Activated CD4-positive, alpha-beta T cell treated with anti-CD3 and anti-CD28 coated beads, Interleukin-2, amount 10 ng/mL, durations not matched to agents 24 days and 14 days (primary cell): Measurements from ENCODE around the gene ETNK2. TPM values are rescaled to one million over a fixed set of nuclear protein-coding genes. Genes with fewer than 3 reads are reported as not detected.

Experiments used
- DNase-seq: peaks from one replicate; pipeline ENCODE4 v3.0.0; 2022
- H3K27ac Mint-ChIP-seq: one replicate; pipeline ENCODE4 v1.8.0; 2022; ENCODE audit warnings: mild to moderate bottlenecking, mixed read lengths
- H3K27me3 Mint-ChIP-seq: one replicate; pipeline ENCODE4 v1.8.0; 2022; ENCODE audit warnings: mixed read lengths
- H3K36me3 Mint-ChIP-seq: one replicate; pipeline ENCODE4 v1.8.0; 2022; ENCODE audit warnings: low read depth, mild to moderate bottlenecking, mixed read lengths
- H3K4me1 Mint-ChIP-seq: one replicate; pipeline ENCODE4 v1.8.0; 2021; ENCODE audit warnings: mixed read lengths
- H3K4me3 Mint-ChIP-seq: one replicate; pipeline ENCODE4 v1.8.0; 2022; ENCODE audit warnings: mild to moderate bottlenecking, moderate library complexity, mixed read lengths
- H3K9me3 Mint-ChIP-seq: one replicate; pipeline ENCODE4 v1.8.0; 2021; ENCODE audit warnings: mixed read lengths
- intact Hi-C: fragments of 100-400 bp; cut with micrococcal nuclease; formaldehyde crosslinking; loops from one replicate; pipeline ENCODE4 v1.15.1; 2023
- total RNA-seq: library from RNA; stranded (reverse); gene quantifications from 2 replicates; pipeline ENCODE4 v1.2.3, GENCODE V29; 2022

The ETNK2 gene
- total RNA-seq, 1 donor from 2014 or later, result not detected

DNA sequence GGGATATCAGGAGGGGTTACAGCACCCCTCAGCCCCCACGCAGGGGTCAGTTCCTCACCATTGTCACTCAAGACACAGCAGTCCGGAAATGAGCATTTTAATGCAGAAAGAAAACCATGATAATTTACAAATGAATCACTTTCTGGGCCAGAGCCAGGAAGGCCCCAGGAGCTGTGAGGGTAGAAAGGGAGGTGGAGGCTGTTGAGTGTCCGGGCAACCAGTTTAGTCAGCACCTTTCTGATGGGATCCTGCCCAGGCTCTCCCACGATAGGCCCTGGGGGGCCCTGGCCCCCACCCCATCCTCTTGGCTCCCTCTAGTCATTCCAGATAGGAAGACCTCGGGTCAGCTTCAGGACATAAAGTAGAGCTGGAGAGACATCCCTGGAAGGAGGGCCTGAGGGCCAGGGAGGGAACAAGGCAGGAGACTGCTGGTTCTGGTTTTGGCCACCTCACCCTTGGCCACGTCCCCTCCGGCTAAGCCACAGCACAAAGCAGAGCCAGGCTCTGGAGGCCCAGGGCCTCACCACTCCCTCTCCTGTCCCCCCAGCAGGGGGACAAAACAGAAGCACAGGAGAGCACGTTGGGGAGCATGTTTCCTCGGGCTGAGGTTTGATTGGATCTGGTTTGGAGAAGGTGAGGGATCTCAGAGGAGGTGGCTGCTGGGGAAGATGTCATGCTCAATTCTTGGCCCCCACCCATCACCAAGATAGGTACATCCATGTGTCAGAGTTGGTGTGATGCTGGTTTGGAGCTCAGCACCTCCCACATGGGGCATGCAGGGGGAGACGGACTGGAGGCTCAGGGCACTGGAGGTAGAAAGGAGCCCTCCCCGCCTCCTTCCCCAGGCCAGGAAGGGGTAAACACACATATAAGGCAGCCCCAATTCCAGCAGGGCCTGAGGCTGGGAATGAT, 20.6 kb downstream of the ETNK2 start:
- H3K27ac Mint-ChIP-seq, result no peak overlapping the region

DNA sequence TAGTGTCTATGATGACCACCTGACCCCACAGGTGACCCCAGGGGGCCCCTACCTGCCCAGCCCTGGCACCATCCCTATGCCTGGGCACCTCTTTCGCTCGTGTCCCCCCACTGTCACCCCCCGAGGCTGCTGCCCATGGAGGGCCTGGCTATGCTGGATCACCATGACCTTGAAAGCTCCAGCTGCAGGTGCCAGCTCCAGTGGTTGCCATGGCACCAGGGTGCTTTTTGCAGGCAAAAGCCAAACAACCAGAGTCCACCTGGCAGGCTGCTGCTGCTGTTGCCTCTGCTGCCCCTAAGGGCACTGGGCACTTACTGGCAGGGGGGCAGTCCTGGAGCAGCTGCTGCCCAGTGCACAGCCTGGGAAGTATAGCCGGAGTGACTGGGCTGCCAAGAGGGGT, 21.7 kb downstream of the ETNK2 start:
- peaks cover 9% of the 10 kb centered on the region for H3K4me1 Mint-ChIP-seq
- no peak overlapping the region for H3K27ac Mint-ChIP-seq
- no peak for DNase-seq
- no peaks in the 10 kb centered on the region for H3K36me3 Mint-ChIP-seq
- no peaks in the 10 kb centered on the region for H3K27me3 Mint-ChIP-seq
- H3K4me3 Mint-ChIP-seq, result no peak overlapping the region
- H3K9me3 Mint-ChIP-seq, result no peaks in the 10 kb centered on the region
- intact Hi-C loops, result no loop called here

More for the DNA sequence above, 20.6 kb downstream of the ETNK2 start:
- Mint-ChIP-seq H3K4me1 (peaks cover 9% of the 10 kb centered on the region), H3K36me3 (no peaks in the 10 kb centered on the region), H3K9me3 (no peaks in the 10 kb centered on the region), H3K27me3 (no peaks in the 10 kb centered on the region), H3K4me3 (no peak overlapping the region)
- no peak for DNase-seq
- intact Hi-C loops, result no loop called here

DNA sequence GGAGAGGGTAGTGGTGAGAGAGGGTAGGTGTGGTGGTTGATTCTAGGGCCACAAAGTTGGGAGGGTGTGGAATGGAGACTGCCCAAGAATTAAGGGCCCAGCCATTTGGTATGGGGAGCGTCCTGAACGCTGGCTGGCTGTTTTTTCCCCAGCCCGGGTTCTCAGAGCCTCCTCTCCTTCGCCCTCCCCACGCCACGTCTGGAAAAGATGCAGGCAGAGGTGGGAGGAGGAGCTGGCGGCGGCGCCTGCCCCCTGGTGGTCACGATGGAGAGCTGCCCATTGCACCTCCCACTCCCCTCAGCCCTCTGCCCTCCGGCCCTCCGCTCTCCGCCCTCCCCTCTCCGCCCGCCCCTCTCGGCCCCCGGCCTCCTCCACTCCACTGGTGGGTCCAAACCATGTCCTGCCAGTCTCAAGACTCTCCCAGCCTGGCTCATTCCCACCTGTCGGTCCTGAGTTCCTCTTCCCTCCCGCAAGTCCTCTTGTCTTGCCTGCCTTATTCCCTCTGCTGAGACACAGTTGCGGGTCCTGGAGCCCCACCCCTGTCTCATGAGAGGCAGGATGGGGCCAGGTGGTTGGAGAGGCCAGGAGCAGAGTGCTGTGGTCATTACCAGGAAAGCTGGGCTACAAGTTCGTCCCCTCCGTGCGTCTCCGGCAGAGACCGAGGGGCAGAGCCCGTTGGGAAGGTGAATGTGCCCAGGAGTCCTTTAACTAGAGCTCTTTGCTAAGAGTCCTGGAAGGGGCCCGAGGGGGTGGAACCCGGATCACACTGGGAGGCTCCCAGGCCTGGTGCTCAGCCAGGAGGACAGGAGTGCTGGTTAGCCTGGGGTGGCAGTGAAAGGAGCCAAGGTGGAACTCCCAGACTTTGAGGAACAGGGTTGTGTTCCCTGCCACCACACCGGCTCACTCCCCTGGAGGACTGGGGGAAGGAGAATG, 22.6 kb downstream of the ETNK2 start:
- intact Hi-C loops, result loop anchor here (1.0 kb wide), 1 partner anchor 268 kb away; the partner anchor contains the start of gene SNRPE
- no peaks in the 10 kb centered on the region for H3K9me3 Mint-ChIP-seq
- no peak overlapping the region for H3K27ac Mint-ChIP-seq
- DNase-seq, result peak; percentile 86
- peak overlapping the region; percentile 53 for H3K4me3 Mint-ChIP-seq
- H3K36me3 Mint-ChIP-seq, result no peaks in the 10 kb centered on the region
- H3K4me1 Mint-ChIP-seq, result peaks cover 9% of the 10 kb centered on the region
- H3K27me3 Mint-ChIP-seq, result no peaks in the 10 kb centered on the region

GRCh38 chr1:204128464-204128963, 23.3 kb downstream of the ETNK2 start:
- peaks cover 9% of the 10 kb centered on the region for H3K4me1 Mint-ChIP-seq
- H3K27ac Mint-ChIP-seq, result no peak overlapping the region
- no peak for DNase-seq
- H3K4me3 Mint-ChIP-seq, result peak overlapping the region; percentile 11
- intact Hi-C loops, result no loop called here
- H3K36me3 Mint-ChIP-seq, result no peaks in the 10 kb centered on the region
- H3K9me3 Mint-ChIP-seq, result no peaks in the 10 kb centered on the region
- H3K27me3 Mint-ChIP-seq, result no peaks in the 10 kb centered on the region

DNA sequence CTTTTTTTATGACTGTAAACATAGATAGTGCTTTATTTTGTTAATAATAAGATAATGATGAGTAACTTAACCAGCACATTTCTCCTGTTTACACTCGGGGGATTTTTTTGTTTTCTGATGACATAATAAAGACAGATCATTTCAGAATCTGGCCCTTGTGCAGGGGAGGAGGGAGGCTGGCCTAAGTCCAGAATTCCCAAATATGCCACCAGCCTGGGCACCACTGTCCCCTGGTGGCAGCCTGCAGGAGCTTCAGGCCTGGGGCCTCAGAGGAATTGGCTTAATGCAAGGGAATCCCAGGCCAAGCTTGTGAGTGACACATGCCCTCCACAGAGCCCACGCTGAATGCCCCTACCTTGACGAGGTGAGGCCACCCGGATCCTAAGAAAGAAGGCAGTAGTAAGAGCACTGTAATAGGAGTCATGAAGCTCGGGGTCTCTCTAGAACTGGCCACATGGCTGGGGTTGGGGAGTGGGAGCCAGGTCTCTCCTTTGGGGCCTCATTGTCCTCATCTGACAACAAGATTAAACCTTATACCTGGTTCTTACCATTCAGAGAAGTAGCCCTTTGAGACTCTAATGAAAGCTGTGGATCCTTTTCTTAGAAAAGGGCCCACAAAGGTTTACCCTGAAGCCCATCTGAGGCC, 24.1 kb downstream of the ETNK2 start:
- no peak for DNase-seq
- H3K9me3 Mint-ChIP-seq, result no peaks in the 10 kb centered on the region
- H3K27ac Mint-ChIP-seq, result no peak overlapping the region
- intact Hi-C loops, result no loop called here
- no peak overlapping the region for H3K4me3 Mint-ChIP-seq
- peaks cover 9% of the 10 kb centered on the region for H3K4me1 Mint-ChIP-seq
- H3K27me3 Mint-ChIP-seq, result no peaks in the 10 kb centered on the region
- H3K36me3 Mint-ChIP-seq, result no peaks in the 10 kb centered on the region

GRCh38 chr1:204126956-204127355, 24.9 kb downstream of the ETNK2 start:
- Mint-ChIP-seq H3K27me3 (no peaks in the 10 kb centered on the region), H3K4me3 (no peak overlapping the region), H3K9me3 (no peaks in the 10 kb centered on the region), H3K36me3 (no peaks in the 10 kb centered on the region), H3K27ac (no peak overlapping the region), H3K4me1 (peaks cover 9% of the 10 kb centered on the region)
- intact Hi-C loops, result no loop called here
- no peak for DNase-seq

DNA sequence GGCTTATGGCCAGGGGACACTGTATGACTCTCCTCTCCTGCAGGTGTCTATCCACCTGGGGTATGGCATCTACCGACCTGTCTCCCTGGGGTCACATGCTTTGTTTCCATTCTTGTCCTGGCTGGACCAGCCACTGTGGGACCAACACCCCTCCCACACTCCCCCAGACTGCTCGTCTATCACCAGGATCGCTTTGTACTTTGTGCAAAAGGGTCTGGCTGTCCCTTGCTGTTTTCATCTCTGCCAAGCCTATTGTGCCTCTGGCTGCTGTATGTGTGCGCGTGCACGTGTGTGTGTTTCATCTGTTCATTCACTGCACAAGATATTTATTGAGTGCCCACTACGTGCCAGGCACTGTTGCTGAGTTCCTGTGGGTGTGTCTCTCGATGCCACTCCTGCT, 25.5 kb downstream of the ETNK2 start:
- Mint-ChIP-seq H3K27ac (no peak overlapping the region), H3K4me1 (peaks cover 9% of the 10 kb centered on the region), H3K9me3 (no peaks in the 10 kb centered on the region), H3K36me3 (no peaks in the 10 kb centered on the region), H3K27me3 (no peaks in the 10 kb centered on the region), H3K4me3 (no peak overlapping the region)
- no peak for DNase-seq
- intact Hi-C loops, result no loop called here

GRCh38 chr1:204125759-204126351, 26.0 kb downstream of the ETNK2 start:
- Mint-ChIP-seq H3K9me3 (no peaks in the 10 kb centered on the region), H3K4me3 (no peak overlapping the region), H3K4me1 (peaks cover 9% of the 10 kb centered on the region), H3K27me3 (no peaks in the 10 kb centered on the region), H3K27ac (no peak overlapping the region), H3K36me3 (no peaks in the 10 kb centered on the region)
- no peak for DNase-seq
- intact Hi-C loops, result no loop called here

DNA sequence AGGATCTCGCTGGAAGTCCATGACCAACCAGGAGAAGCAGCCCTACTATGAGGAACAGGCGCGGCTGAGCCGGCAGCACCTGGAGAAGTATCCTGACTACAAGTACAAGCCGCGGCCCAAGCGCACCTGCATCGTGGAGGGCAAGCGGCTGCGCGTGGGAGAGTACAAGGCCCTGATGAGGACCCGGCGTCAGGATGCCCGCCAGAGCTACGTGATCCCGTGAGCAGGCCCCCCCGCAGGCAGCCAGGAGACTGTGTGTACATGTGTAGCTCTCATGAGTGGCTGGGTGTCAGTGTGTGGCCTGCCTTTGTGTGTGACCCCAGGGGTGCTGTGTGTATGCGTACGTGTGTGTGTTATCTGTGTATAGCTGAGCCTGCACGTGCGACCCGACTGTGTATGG, 27.2 kb downstream of the ETNK2 start:
- Mint-ChIP-seq H3K4me3 (no peak overlapping the region), H3K36me3 (no peaks in the 10 kb centered on the region), H3K27me3 (no peaks in the 10 kb centered on the region), H3K9me3 (no peaks in the 10 kb centered on the region), H3K4me1 (peaks cover 9% of the 10 kb centered on the region), H3K27ac (no peak overlapping the region)
- intact Hi-C loops, result no loop called here
- DNase-seq, result no peak

DNA sequence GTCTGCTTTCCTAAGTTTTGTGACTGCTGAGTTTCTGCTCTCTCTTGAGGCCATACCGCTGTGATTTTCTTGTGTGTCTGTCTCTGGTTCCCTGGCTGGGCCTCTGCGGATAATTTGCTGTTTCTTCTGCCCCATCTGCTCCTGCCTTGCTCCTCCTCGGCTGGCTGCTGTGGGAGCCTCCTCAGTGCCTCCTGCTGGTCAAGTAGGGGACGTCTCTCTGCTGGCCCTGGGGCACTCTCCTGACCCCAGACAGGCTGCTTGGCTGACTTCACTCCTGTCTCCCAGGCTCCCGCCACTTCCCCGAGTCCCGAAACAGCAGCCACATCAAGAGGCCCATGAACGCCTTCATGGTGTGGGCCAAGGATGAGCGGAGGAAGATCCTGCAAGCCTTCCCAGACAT, 28.5 kb downstream of the ETNK2 start:
- H3K27ac Mint-ChIP-seq, result no peak overlapping the region
- no peaks in the 10 kb centered on the region for H3K9me3 Mint-ChIP-seq
- no peak overlapping the region for H3K4me3 Mint-ChIP-seq
- no peaks in the 10 kb centered on the region for H3K27me3 Mint-ChIP-seq
- no peaks in the 10 kb centered on the region for H3K4me1 Mint-ChIP-seq
- DNase-seq, result no peak
- intact Hi-C loops, result no loop called here
- no peaks in the 10 kb centered on the region for H3K36me3 Mint-ChIP-seq

DNA sequence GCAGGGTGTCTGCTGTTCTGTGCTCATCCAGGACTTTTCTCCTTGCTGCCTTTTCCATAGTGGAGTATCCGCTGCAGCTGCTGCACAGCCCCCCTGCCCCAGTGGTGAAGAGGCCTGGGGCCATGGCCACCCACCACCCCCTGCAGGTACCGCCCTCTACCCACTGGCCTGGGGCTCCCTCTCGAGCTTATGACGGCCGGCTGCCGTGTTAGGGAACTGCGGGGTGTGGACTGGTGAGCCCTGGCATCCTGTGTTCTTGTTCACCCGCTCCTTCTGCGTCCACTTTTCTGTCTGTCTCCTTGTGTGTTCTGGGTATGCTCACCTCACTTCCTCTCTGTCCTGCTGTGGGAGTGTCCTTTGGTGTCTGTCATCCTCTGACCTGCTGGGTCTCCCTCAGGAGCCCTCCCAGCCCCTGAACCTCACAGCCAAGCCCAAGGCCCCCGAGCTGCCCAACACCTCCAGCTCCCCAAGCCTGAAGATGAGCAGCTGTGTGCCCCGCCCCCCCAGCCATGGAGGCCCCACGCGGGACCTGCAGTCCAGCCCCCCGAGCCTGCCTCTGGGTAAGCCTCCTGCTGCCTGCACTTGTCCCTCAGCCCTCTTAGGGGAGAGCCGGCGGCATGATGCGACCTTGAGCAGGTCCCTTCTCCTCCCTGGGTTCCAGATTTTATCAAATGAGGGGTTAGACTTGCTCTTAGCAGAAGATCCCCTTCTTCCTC, 29.8 kb downstream of the ETNK2 start:
- no peaks in the 10 kb centered on the region for H3K27me3 Mint-ChIP-seq
- no peaks in the 10 kb centered on the region for H3K36me3 Mint-ChIP-seq
- H3K9me3 Mint-ChIP-seq, result no peaks in the 10 kb centered on the region
- intact Hi-C loops, result no loop called here
- H3K4me3 Mint-ChIP-seq, result no peak overlapping the region
- no peak overlapping the region for H3K27ac Mint-ChIP-seq
- DNase-seq, result no peak
- no peaks in the 10 kb centered on the region for H3K4me1 Mint-ChIP-seq

DNA sequence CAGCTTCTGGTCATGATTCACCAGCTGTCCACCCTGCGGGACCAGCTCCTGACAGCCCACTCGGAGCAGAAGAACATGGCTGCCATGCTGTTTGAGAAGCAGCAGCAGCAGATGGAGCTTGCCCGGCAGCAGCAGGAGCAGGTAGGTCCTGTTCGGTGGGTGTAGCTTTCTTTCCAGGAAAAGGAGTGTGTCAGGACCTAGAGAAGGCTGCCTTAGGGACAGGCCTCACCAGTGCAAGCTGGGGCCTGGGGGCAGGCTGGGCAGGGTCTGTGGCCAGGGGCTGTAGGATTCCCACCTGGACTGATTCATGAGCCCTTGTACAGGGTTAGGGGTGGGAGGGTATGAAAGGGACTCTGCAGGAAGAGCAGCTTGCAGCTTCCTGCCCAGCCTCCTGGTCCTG, 35.3 kb downstream of the ETNK2 start:
- no peaks in the 10 kb centered on the region for H3K4me1 Mint-ChIP-seq
- no peaks in the 10 kb centered on the region for H3K36me3 Mint-ChIP-seq
- intact Hi-C loops, result no loop called here
- no peaks in the 10 kb centered on the region for H3K27me3 Mint-ChIP-seq
- DNase-seq, result no peak
- H3K4me3 Mint-ChIP-seq, result no peak overlapping the region
- H3K27ac Mint-ChIP-seq, result no peak overlapping the region
- no peaks in the 10 kb centered on the region for H3K9me3 Mint-ChIP-seq

GRCh38 chr1:204115116-204115515, 36.7 kb downstream of the ETNK2 start:
- Mint-ChIP-seq H3K27me3 (no peaks in the 10 kb centered on the region), H3K4me3 (no peak overlapping the region), H3K4me1 (no peaks in the 10 kb centered on the region), H3K36me3 (no peaks in the 10 kb centered on the region), H3K27ac (no peak overlapping the region), H3K9me3 (no peaks in the 10 kb centered on the region)
- DNase-seq, result no peak
- intact Hi-C loops, result no loop called here
